GM12878 (cell line): ENCODE measurements around the gene RETN. TPM values are rescaled to one million over a fixed set of nuclear protein-coding genes. Genes with fewer than 3 reads are reported as not detected.
A peak's percentile ranks its signal among the peaks of the same experiment; 100 is the strongest.

Source experiments
- BCL11A ChIP-seq: IDR thresholded peaks from 2 replicates; pipeline ENCODE4 v1.6.1; 2011; ENCODE audit warnings: low read depth, low read length
- CHD1 ChIP-seq: IDR thresholded peaks from 2 replicates; pipeline ENCODE4 v1.6.1; 2012; ENCODE audit warnings: low read depth, low read length, improper control_type of control experiment
- EED ChIP-seq: sonication (generic); IDR thresholded peaks from 2 replicates; pipeline ENCODE4 v1.6.1; 2016; ENCODE audit warnings: antibody characterized with exemption, low read depth
- ELK1 ChIP-seq: IDR thresholded peaks from 2 replicates; pipeline ENCODE4 v1.6.1; 2012; ENCODE audit warnings: low read depth, low read length, improper control_type of control experiment
- EP300 ChIP-seq, 2 experiments: fragments of 150-350 bp in 1 of 2; IDR thresholded peaks; 2 replicates each; pipeline ENCODE4 v1.6.1; 2011 to 2012; ENCODE audit warnings: low read depth in 2 of 2, low read length in 2 of 2, borderline replicate concordance in 1 of 2, improper control_type of control experiment in 1 of 2, inconsistent platforms in 1 of 2; ENCODE audit not compliant: control insufficient read depth in 1 of 2
- HDAC2 ChIP-seq: fragments of 200-600 bp; sonication (generic); IDR thresholded peaks from 2 replicates; pipeline ENCODE4 v1.6.1; 2017
- HDGF ChIP-seq: fragments of 450-650 bp; IDR thresholded peaks from 2 replicates; pipeline ENCODE4 v1.6.1; 2016; ENCODE audit warnings: antibody characterized with exemption
- JUNB ChIP-seq: IDR thresholded peaks from 2 replicates; pipeline ENCODE4 v1.6.1; 2016; ENCODE audit warnings: antibody characterized with exemption, mild to moderate bottlenecking
- JUND ChIP-seq: IDR thresholded peaks from 2 replicates; pipeline ENCODE4 v1.6.1; 2012; ENCODE audit warnings: low read depth, mild to moderate bottlenecking, low read length, improper control_type of control experiment, moderate library complexity
- RCOR1 ChIP-seq: conservative IDR thresholded peaks from 2 replicates; pipeline ENCODE4 v1.6.1; 2012; ENCODE audit warnings: low read depth, low read length, improper control_type of control experiment
- SMARCA5 ChIP-seq: fragments of 450-650 bp; IDR thresholded peaks from 2 replicates; pipeline ENCODE4 v1.6.1; 2017; ENCODE audit warnings: mild to moderate bottlenecking
- SPI1 ChIP-seq: IDR thresholded peaks from 2 replicates; pipeline ENCODE4 v1.6.1; 2011; ENCODE audit warnings: low read depth, mild to moderate bottlenecking, low read length, moderate library complexity, borderline replicate concordance; ENCODE audit not compliant: insufficient read depth
- STAT3 ChIP-seq: IDR thresholded peaks from 2 replicates; pipeline ENCODE4 v1.6.1; 2011; ENCODE audit warnings: low read depth, low read length, improper control_type of control experiment
- TBL1XR1 ChIP-seq: IDR thresholded peaks from 2 replicates; pipeline ENCODE4 v1.6.1; 2012; ENCODE audit warnings: low read depth, low read length, improper control_type of control experiment
- TCF12 ChIP-seq: IDR thresholded peaks from 2 replicates; pipeline ENCODE4 v1.6.1; 2011; ENCODE audit warnings: low read depth, mild to moderate bottlenecking, low read length
- ZZZ3 ChIP-seq: IDR thresholded peaks from 2 replicates; pipeline ENCODE4 v1.6.1; 2011; ENCODE audit warnings: low read depth; ENCODE audit not compliant: control insufficient read depth, insufficient read length
- polyA plus RNA-seq, 11 experiments: library from polyadenylated mRNA; depleted of rRNA in 4 of 11; unstranded in 6 of 11; stranded (reverse) in 5 of 11; fragments of >200 nt; fragmentation: Nextera tagmentation in 4 of 11; fragmentation: Illumina TruSeq in 1 of 11; extraction: Ambion mirVana in 4 of 11; extraction: Trizol in 1 of 11; gene quantifications; 1 replicate in 1 of 11; 2 replicates in 10 of 11; pipeline versions ENCODE4 v1.2.1 to v1.2.3, GENCODE V29; 2011 to 2016; ENCODE audit warnings: inconsistent platforms in 2 of 11, missing spikeins in 2 of 11, low read depth in 1 of 11
- total RNA-seq, 4 experiments: library from RNA; depleted of rRNA in 3 of 4; stranded (reverse); fragments of >200 nt in 3 of 4; fragmentation: Illumina TruSeq in 1 of 4; extraction: Trizol in 1 of 4; gene quantifications; 2 replicates each; pipeline versions ENCODE4 v1.2.1 to v1.2.3, GENCODE V29; 2013 to 2021
- TF ChIP-seq, protein P1 (sequence below): fragments of 450-650 bp; IDR thresholded peaks from 2 replicates; pipeline ENCODE4 v1.6.1; 2017; ENCODE audit warnings: mild to moderate bottlenecking
- TF ChIP-seq, protein P2 (sequence below): fragments of 450-650 bp; IDR thresholded peaks from 2 replicates; pipeline ENCODE4 v1.6.1; 2018; ENCODE audit warnings: borderline replicate concordance, mild to moderate bottlenecking; ENCODE audit not compliant: partially characterized antibody
- TF ChIP-seq, protein P3 (sequence below): fragments of 450-650 bp; IDR thresholded peaks from 2 replicates; pipeline ENCODE4 v1.6.1; 2017; ENCODE audit warnings: mild to moderate bottlenecking, moderate library complexity
- TF ChIP-seq, protein P4 (sequence below): IDR thresholded peaks from 2 replicates; pipeline ENCODE4 v1.6.1; 2011; ENCODE audit warnings: borderline replicate concordance, low read depth, mild to moderate bottlenecking, moderate library complexity, mixed read lengths, low read length; ENCODE audit not compliant: insufficient read depth; ENCODE audit errors: extremely low read length

The RETN gene
- total and polyA plus RNA-seq, 10 of the 15 experiments (the other 5 are each of a cell fraction or from before 2014, with no cell fraction given) = 0.26 TPM; not detected in 9

- TF ChIP-seq, protein P1, sequence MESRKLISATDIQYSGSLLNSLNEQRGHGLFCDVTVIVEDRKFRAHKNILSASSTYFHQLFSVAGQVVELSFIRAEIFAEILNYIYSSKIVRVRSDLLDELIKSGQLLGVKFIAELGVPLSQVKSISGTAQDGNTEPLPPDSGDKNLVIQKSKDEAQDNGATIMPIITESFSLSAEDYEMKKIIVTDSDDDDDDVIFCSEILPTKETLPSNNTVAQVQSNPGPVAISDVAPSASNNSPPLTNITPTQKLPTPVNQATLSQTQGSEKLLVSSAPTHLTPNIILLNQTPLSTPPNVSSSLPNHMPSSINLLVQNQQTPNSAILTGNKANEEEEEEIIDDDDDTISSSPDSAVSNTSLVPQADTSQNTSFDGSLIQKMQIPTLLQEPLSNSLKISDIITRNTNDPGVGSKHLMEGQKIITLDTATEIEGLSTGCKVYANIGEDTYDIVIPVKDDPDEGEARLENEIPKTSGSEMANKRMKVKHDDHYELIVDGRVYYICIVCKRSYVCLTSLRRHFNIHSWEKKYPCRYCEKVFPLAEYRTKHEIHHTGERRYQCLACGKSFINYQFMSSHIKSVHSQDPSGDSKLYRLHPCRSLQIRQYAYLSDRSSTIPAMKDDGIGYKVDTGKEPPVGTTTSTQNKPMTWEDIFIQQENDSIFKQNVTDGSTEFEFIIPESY = no peak
- TF ChIP-seq ZZZ3 (no peak), STAT3 (no peak), SPI1 (peak; percentile 64; the same call in 1 of the 2 replicates), CHD1 (no peak), JUND (no peak), TCF12 (no peak), SMARCA5 (no peak), ELK1 (peak; percentile 93), EED (no peak), EP300 (IDR thresholded peaks at IDR 0.05; ENCODE audit: borderline replicate concordance in 1 of 2, control insufficient read depth in 1 of 2, low read depth in 2 of 2, low read length in 2 of 2) (no peak), RCOR1 (0 out of 2 replicates have a peak, but pooled peaks have one; percentile 69), BCL11A (no peak), HDAC2 (peak; percentile 91), TBL1XR1 (no peak; the same call in 1 of the 2 replicates), HDGF (no peak), JUNB (no peak)
- TF ChIP-seq, protein P2, sequence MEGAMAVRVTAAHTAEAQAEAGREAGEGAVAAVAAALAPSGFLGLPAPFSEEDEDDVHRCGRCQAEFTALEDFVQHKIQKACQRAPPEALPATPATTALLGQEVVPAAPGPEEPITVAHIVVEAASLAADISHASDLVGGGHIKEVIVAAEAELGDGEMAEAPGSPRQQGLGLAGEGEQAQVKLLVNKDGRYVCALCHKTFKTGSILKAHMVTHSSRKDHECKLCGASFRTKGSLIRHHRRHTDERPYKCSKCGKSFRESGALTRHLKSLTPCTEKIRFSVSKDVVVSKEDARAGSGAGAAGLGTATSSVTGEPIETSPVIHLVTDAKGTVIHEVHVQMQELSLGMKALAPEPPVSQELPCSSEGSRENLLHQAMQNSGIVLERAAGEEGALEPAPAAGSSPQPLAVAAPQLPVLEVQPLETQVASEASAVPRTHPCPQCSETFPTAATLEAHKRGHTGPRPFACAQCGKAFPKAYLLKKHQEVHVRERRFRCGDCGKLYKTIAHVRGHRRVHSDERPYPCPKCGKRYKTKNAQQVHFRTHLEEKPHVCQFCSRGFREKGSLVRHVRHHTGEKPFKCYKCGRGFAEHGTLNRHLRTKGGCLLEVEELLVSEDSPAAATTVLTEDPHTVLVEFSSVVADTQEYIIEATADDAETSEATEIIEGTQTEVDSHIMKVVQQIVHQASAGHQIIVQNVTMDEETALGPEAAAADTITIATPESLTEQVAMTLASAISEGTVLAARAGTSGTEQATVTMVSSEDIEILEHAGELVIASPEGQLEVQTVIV = peak; percentile 88
- TF ChIP-seq, protein P3, sequence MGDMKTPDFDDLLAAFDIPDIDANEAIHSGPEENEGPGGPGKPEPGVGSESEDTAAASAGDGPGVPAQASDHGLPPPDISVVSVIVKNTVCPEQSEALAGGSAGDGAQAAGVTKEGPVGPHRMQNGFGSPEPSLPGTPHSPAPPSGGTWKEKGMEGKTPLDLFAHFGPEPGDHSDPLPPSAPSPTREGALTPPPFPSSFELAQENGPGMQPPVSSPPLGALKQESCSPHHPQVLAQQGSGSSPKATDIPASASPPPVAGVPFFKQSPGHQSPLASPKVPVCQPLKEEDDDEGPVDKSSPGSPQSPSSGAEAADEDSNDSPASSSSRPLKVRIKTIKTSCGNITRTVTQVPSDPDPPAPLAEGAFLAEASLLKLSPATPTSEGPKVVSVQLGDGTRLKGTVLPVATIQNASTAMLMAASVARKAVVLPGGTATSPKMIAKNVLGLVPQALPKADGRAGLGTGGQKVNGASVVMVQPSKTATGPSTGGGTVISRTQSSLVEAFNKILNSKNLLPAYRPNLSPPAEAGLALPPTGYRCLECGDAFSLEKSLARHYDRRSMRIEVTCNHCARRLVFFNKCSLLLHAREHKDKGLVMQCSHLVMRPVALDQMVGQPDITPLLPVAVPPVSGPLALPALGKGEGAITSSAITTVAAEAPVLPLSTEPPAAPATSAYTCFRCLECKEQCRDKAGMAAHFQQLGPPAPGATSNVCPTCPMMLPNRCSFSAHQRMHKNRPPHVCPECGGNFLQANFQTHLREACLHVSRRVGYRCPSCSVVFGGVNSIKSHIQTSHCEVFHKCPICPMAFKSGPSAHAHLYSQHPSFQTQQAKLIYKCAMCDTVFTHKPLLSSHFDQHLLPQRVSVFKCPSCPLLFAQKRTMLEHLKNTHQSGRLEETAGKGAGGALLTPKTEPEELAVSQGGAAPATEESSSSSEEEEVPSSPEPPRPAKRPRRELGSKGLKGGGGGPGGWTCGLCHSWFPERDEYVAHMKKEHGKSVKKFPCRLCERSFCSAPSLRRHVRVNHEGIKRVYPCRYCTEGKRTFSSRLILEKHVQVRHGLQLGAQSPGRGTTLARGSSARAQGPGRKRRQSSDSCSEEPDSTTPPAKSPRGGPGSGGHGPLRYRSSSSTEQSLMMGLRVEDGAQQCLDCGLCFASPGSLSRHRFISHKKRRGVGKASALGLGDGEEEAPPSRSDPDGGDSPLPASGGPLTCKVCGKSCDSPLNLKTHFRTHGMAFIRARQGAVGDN = no peak
- TF ChIP-seq, protein P4, sequence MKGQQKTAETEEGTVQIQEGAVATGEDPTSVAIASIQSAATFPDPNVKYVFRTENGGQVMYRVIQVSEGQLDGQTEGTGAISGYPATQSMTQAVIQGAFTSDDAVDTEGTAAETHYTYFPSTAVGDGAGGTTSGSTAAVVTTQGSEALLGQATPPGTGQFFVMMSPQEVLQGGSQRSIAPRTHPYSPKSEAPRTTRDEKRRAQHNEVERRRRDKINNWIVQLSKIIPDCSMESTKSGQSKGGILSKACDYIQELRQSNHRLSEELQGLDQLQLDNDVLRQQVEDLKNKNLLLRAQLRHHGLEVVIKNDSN = no peak
These were observed 39.3 kb upstream of the RETN start, which contains the start of the genes PET100 and XAB2 (continued) for GRCh38 chr19:7629347-7630054.
